AG09319 (cell line): ENCODE results near the gene HHATL.
A peak's percentile ranks its signal among the peaks of the same experiment; 100 is the strongest.

Experiments
- DNase-seq: peaks from one replicate; pipeline ENCODE4 v3.0.0-alpha.2; 2010; ENCODE audit warnings: low read depth; ENCODE audit errors: extremely low read depth
- TF ChIP-seq, protein P1 (sequence below): IDR thresholded peaks from 2 replicates; pipeline ENCODE4 v1.5.1; 2011; ENCODE audit warnings: low read depth, mild to moderate bottlenecking, inconsistent platforms, low read length, moderate library complexity

HHATL gene

GRCh38 chr3:42746455-42747450 lies 44.2 kb upstream of the HHATL start:
- DNase-seq = peak; percentile 75
- TF ChIP-seq, protein P1, sequence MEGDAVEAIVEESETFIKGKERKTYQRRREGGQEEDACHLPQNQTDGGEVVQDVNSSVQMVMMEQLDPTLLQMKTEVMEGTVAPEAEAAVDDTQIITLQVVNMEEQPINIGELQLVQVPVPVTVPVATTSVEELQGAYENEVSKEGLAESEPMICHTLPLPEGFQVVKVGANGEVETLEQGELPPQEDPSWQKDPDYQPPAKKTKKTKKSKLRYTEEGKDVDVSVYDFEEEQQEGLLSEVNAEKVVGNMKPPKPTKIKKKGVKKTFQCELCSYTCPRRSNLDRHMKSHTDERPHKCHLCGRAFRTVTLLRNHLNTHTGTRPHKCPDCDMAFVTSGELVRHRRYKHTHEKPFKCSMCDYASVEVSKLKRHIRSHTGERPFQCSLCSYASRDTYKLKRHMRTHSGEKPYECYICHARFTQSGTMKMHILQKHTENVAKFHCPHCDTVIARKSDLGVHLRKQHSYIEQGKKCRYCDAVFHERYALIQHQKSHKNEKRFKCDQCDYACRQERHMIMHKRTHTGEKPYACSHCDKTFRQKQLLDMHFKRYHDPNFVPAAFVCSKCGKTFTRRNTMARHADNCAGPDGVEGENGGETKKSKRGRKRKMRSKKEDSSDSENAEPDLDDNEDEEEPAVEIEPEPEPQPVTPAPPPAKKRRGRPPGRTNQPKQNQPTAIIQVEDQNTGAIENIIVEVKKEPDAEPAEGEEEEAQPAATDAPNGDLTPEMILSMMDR = no peak

DNA sequence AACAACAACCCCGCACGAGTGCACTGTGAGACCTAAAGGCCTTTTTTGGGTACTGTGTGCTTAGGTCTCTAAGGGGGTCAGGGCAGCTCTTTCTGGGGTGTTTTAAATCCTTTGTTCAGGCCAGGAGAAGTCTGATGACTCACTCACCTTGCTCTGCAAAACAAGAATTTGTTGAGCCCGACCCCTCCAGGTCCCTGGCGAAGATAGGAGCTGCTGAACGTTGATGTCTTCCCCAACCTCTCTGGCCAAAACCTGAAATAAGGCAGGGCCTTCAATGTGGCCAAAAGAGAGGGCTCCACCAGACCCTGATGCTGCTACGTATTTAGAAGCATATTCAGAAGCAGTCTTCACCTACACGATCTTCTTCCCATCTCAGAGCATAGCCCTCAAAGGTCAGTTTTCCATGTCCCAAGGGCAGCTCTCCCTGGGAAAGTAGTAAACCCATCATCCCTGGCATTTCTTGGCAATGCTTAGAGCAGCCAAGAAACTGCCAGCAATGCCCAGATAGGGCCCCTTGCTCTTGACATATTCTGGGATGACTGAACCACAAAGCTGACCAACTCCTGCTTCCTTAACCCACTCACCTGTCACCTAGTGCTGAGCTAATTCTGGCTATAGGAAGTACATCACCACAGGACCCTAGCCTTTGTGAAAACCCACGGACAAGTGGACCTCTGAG lies 43.3 kb upstream of the HHATL start:
- DNase-seq = no peak
- TF ChIP-seq, protein P1 = no peak

GRCh38 chr3:42745291-42745745 lies 42.7 kb upstream of the HHATL start:
- TF ChIP-seq, protein P1 = no peak
- DNase-seq = no peak

- DNase-seq = no peak
These were observed 40.8 kb upstream of the HHATL start for GRCh38 chr3:42743204-42743995.

GRCh38 chr3:42742688-42743087 lies 40.1 kb upstream of the HHATL start:
- TF ChIP-seq, protein P1 = no peak
- no peak for DNase-seq

More at GRCh38 chr3:42743204-42743995, 40.8 kb upstream of the HHATL start:
- TF ChIP-seq, protein P1 = no peak

GRCh38 chr3:42742259-42742658 lies 39.7 kb upstream of the HHATL start:
- TF ChIP-seq, protein P1 = no peak
- DNase-seq = no peak
